Right hindlimb (tissue), 1 donor: ENCODE results near the gene ENAH.
"Not testable (repeated sequence)": the region's sequence is repeated elsewhere in the genome, so short reads cannot be mapped to it uniquely, and the experiment has no call there.

Source experiments
- DNase-seq: peaks from one replicate; pipeline ENCODE4 v3.0.0-alpha.2; 2018

ENAH gene

DNA sequence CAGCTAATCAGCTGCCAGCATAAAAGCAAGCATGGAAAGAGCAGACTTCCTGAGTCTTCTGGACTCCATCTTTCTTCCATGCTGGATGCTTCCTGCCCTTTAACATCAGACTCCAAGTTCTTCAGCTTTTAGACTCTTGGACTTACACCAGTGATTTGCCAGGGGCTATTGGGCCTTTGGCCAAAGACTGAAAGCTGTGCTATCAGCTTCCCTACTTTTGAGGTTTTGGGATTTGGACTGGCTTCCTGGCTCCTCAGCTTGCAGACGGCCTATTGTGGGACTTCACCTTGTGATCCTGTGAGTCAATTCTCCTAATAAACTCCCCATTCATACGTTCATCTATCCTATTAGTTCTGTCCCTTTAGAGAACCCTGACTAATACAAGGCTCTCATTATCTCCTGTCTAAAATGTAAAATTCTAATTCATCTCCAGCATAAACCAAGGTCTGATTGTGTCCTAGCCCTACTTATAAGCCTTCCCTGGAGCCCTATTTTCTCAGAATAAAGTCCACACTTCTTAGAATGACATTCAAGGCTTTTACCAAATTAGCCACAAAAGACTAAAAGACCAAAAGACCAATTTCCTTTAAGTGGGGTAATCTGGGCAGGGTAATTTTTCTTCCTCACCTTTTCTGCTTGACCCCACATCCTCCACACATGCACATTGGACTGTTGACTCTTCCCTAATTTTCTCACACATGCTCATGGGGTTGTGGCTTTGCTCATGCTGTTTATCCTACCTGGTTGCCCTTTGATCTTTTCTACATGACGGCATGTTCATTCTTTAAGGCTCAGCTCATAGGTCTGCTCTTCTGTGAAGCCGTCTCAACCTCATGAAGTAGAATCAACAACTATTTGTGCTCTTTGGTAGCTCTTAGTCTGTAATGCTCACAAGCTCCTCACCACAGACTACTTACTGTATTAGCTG lies 18.1 kb upstream of the ENAH start:
- no peak for DNase-seq

DNA sequence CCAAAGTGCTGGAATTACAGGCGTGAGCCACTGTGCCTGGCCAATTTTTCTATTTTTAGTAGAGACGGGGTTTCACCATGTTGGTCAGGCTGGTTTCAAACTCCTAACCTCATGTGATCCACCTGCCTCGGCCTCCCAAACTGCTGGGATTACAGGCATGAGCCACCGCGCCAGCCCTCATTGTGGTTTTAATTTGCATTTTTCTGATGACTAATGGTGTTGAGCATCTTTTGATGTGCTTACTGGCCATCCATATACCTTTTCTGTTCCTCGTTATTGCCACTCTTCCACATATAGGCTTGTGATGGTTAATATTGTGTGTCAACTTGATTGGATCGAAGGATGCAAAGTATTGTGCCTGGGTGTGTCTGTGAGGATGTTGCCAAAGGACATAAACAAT lies 17.4 kb upstream of the ENAH start:
- DNase-seq, result no peak

GRCh38 chr1:225668222-225668621 lies 15.3 kb upstream of the ENAH start:
- DNase-seq, result no peak

DNA sequence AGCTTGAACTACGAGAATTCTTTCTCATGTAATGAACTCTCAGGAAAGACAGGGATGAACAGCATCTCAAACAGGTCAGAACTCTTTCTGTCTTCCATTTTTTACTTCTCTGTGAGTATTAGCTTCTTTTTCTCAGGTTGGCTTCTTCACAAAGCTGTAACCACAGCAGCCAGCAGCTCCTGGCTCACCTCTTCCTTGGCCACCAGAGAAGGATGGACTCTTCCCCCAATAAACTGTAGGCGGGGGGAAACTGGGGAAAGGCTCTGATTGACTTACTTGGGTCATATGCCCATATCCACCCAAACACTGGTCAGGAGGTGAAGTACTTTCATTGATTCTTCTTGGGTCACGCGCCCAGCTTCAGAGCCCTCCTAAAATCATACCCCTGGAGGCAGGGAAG lies 14.4 kb upstream of the ENAH start:
- DNase-seq, result no peak

DNA sequence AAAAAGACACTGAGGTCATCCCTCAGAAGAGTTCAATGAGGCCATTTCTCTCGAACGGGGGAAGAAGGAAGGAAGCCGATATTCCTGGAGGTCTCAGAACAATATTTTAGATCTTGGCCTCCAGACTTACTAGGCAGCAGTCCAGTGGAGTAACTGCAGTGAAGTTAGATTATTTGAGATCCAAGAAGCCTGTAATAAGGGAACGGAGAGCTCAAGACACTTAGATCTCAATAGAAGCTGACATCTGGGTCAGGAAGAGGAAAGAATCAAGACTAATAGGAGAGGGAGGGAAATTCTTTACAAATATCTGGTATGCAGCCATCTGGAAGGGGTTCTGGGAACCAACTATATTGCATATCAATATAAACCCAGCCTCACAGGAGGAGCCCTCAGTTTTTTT lies 13.6 kb upstream of the ENAH start:
- DNase-seq, result peak; percentile 81

DNA sequence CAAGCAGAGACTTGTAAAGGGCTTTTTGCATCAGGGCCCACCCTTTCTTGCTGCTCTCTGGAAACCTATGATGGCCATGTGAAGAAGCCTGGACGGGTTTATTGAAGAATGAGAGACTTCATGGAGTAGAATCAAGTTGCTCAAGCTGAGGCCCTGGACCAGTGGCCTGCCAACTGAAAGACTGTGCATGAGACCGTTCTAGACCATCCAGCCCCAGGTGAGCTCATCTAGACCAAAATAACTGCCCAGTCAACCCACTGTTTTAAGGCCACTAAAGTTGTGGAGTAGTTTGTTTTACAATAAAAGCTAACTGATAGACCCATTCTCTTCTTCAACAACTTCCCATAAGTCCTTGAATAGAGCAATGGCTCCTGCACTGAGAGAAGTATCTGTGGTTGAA lies 11.8 kb upstream of the ENAH start:
- DNase-seq, result no peak

DNA sequence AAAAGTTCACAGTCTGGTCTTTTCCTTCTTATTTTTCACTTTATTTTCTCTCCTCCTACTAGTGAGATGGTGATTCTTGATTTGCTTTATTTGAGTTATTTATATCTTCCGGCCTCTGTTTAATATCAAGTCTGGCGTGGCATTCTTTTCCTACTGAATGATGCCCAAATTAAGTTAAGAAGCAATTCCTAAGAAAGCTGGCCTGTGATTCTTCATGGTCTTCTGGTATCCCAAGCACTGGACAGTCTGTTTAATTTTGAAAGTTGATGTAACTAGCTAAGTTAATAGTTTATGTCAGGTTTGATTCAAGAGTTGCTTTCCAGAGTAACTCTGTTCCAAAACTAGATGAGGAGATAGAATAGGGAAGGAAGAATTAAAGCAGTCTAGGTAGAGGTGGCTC lies 9.2 kb upstream of the ENAH start:
- no peak for DNase-seq

- DNase-seq, result no peak
Observed at GRCh38 chr1:225660544-225660946, 7.6 kb upstream of the ENAH start.

DNA sequence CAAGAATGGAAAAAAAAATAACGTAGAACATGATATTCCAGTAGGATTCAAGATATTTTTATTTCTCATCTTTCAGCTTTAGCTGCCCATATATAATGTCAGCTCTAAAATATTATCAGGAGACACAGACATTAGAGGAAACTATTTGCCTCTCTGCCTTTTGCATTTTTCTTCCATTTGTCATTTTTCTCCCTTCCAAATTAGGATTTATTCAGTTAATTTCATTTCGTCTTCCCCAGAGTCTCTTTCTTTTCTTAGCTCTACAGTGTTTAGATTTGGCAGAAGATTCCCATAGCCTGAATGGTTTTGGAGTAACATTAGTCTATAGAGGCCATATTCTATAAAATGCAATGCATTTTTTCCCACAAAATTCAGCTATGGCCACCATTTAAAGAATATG lies 5.1 kb upstream of the ENAH start:
- no peak for DNase-seq

DNA sequence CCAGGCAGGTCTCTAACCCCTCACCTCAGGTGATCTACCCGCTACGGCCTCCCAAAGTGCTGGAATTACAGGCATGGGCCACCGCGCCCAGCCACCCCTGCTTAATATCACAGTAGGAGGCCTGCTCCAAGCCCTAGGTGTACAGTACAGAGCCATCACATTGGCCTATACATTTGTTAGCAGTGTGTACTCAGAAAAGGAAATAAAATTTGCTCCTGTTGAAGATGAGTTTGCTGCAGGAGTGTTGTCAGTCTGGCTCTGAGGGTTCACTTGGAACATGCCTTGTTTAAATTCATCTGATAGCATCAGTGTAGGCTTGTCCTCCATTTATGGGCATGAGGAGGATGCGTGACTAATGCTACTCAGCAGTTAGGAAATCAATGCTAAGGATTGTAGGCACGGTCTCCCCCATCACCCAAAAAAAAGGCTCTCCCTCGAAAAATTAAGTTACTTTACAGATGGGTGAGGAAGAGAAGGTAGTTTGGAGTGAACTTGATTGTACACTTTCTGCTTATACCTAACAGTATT lies 4.6 kb upstream of the ENAH start:
- no peak for DNase-seq

DNA sequence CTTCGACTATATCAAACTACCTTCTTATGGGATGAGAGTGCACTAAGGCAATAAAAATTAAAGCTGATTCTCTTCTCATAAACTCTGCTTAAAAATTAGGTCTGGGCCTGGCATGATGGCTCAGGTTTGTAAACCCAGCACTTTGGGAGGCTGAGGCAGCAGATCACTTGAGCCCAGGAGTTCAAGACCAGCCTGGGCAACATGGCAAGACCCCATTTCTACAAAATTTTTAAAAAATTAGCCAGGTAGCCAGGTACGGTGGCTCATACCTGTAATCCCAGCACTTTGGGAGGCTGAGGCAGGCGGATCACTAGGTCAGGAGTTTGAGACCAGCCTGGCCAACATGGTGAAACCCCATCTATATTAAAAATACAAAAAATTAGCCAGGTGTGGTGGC lies 3.3 kb upstream of the ENAH start:
- not testable (repeated sequence) for DNase-seq

DNA sequence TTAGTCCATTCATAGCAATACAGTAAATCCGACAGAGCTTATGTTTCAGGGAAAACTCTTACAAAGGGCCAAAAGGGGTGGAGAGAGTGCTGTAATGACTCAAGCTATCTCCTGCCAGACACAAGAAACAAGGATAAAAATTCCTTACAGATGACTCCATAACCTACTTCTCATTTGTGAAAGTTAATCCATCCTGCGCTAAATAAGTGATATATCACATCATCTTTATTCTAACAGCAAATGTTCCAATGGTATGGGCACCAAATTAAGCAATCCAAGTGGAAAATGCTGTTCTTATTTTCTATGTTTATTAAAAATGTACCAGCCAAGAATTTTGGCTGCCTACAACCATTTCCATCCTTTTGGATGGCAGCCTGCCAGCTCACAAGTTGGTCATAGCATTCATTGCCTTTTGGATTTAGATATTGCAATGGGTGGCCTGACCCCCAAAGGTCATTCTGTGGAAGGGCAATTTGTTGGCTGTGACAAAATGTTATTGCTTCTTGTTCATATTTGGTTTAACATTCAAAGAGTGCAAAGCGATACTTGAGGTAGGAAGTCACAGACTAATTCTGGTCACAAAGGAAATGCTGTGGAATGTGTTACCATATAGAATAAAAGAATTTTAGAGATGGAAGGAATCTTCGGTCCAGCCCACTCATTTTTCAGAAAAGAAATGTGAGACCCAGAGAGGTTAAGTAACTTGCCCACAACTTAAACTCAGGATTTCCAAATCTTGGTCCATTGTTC lies 2.8 kb upstream of the ENAH start:
- DNase-seq, result peak; percentile 80

- no peak for DNase-seq
Observed at GRCh38 chr1:225654688-225655508, 2.0 kb upstream of the ENAH start.

DNA sequence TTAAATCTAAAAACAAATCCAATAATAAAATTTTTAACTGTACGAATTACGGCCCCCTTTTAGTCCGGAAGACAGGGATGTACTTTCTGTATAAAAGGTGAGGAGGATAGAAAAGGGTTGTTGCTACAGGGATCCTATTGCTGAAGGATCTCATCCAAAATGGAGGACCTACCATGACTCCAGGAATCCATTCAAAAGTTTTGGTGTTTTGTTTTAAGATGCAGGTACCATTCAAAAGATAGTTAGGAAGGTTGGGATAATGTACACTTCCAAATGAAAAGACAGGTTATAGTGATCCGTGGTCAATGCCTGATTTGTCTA lies 1.3 kb upstream of the ENAH start:
- no peak for DNase-seq

- DNase-seq, result peak; percentile 87
Observed at GRCh38 chr1:225653463-225654276, 747 bp upstream of the ENAH start.

DNA sequence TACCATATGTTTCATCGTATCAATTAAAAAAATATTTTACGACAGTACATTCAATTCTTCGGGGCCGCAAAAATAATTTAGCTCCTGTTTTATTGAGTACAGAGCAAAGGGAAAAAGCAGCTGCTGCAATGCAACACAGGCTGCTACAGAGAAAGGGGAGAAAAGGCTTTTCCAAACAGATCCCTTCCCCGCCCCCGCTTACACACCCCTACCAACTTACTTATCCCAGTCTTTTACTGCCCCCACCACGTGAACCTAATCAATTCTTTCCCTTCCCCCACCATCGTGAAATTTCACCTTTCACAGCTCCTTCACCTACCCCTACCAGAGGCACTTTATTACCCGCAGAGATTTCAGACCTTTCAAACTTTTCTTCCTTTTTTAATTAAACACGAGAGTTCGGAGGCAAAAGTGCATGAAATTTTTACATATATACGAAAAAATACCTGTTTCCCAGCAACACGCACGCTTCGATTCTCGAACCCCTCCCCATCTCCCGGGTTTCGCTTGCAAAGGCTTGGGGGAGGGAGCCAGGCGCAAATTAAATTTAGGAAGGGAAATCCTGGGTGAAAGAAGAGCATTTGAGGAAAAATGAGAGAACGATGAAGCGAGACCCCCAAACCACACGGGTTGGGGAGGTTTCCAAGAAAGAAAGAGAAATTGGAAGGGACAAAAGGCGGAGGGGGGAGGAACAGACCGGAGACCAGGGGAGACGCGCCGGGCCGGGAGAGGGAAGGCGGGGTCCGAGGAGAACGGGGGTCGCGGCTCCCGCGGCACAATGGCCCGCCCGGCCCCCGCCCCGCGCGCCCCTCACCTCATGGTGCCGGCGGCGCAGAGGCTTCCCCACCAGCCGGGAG lies 823 bp downstream of the ENAH start:
- peak; percentile 67 for DNase-seq

- DNase-seq, result no peak
Observed at GRCh38 chr1:225651376-225651871, 1.5 kb downstream of the ENAH start.

DNA sequence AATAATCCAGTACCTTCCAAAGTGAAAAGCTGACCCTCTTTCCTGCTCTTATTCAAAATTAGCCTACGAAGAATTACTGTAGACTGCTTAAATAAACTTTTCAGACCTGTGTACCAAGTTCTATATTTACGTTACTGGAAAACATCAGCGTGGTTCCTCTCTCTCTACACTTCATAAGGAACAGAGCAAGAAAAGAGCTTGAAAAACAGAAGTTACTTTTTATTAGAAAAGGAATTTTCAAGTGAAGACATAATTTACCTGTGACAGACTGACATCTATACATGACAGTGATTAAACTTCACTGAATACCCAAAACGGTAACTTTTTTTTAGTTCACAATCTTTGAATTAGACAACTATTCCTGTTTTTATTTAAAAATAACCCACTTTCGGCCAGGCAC lies 2.7 kb downstream of the ENAH start:
- DNase-seq, result no peak

GRCh38 chr1:225645194-225645895 lies 7.6 kb downstream of the ENAH start:
- DNase-seq, result no peak

DNA sequence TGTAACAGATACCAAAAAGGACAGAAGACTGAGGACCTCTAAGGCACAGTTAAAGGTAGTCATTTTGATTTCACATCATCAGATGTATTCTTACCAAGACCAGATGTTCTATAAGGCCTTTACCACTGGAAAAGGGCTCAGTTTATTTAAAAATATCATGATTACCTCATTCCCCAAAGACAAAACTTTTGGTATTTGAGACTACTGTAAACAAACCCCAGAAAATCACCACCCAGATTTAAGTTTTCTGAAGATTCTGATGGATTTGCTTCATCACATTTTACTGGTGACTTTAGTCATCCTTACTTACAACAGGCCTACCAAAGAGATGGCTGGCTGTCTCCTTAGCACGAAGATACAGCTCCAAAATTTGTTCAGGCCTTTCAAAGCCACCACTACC lies 8.3 kb downstream of the ENAH start:
- DNase-seq, result no peak

GRCh38 chr1:225642177-225642576 lies 10.7 kb downstream of the ENAH start:
- DNase-seq, result no peak
